NCI-H82 treated with DMSO at 0.1 percent for 48 hours (cell line): ENCODE results near the gene ACSM3.
"Not testable (repeated sequence)": the region's sequence is repeated elsewhere in the genome, so short reads cannot be mapped to it uniquely, and the experiment has no call there.

ENCODE experiments used
- DNase-seq: peaks from one replicate; lab custom pipeline; 2025; ENCODE audit not compliant: unreplicated experiment; lab: John Stamatoyannopoulos, UW

Gene ACSM3

GRCh38 chr16:20763461-20764232 lies at the start of gene ACSM3:
TSS of gene ACSM3 (plus strand) at chr16:20764014. CDS start at chr16:20770035, 6,021 bp downstream.
- DNase-seq = peak; percentile 39

GRCh38 chr16:20717718-20718117 lies 46.1 kb upstream of the ACSM3 start:
- DNase-seq = not testable (repeated sequence)

GRCh38 chr16:20720251-20720650 lies 43.6 kb upstream of the ACSM3 start:
- no peak for DNase-seq

GRCh38 chr16:20726661-20727060 lies 37.2 kb upstream of the ACSM3 start:
- DNase-seq = no peak

- no peak for DNase-seq
Measured at GRCh38 chr16:20727181-20727580, 36.6 kb upstream of the ACSM3 start.

- no peak for DNase-seq
Measured at GRCh38 chr16:20729141-20729540, 34.7 kb upstream of the ACSM3 start.

- DNase-seq = no peak
Measured at GRCh38 chr16:20734056-20734455, 29.8 kb upstream of the ACSM3 start.

- no peak for DNase-seq
Measured at GRCh38 chr16:20734782-20735181, 29.0 kb upstream of the ACSM3 start.

- no peak for DNase-seq
Measured at GRCh38 chr16:20735490-20735889, 28.3 kb upstream of the ACSM3 start.

GRCh38 chr16:20740007-20740883 lies 23.6 kb upstream of the ACSM3 start:
- DNase-seq = no peak

GRCh38 chr16:20740901-20741521 lies 22.8 kb upstream of the ACSM3 start:
- peak; percentile 36 for DNase-seq

- peak; percentile 62 for DNase-seq
Measured at GRCh38 chr16:20741554-20742285, 22.1 kb upstream of the ACSM3 start, which contains the start of gene THUMPD1. TSS of gene THUMPD1 (minus strand) at chr16:20741818. CDS start at chr16:20741739, 79 bp downstream.

- no peak for DNase-seq
Measured at GRCh38 chr16:20743591-20743990, 20.2 kb upstream of the ACSM3 start.

GRCh38 chr16:20744922-20745440 lies 18.8 kb upstream of the ACSM3 start:
- no peak for DNase-seq

GRCh38 chr16:20746461-20746860 lies 17.4 kb upstream of the ACSM3 start:
- DNase-seq = no peak

GRCh38 chr16:20747030-20747816 lies 16.6 kb upstream of the ACSM3 start:
- DNase-seq = no peak

GRCh38 chr16:20749474-20749873 lies 14.3 kb upstream of the ACSM3 start:
- DNase-seq = no peak

- DNase-seq = no peak
Measured at GRCh38 chr16:20750558-20750957, 13.3 kb upstream of the ACSM3 start.

- DNase-seq = no peak
Measured at GRCh38 chr16:20753727-20754126, 10.1 kb upstream of the ACSM3 start.

- no peak for DNase-seq
Measured at GRCh38 chr16:20755238-20755637, 8.6 kb upstream of the ACSM3 start.
